SK-N-SH treated with all-trans-retinoic acid at 6 μM for 48 hours (cell line): ENCODE results near the gene ACER1.

ENCODE experiments used
- ATAC-seq: fragments of 200-7000 bp; cut with Tn5 transposase; 3 replicates; pipeline ENCODE4 v1.9.1; 2020; ENCODE audit warnings: mild to moderate bottlenecking, moderate library complexity
- BACH2 ChIP-seq: fragments of 250-450 bp; sonication (Bioruptor Pico); IDR thresholded peaks from 2 replicates; pipeline ENCODE4 v1.9.0; 2021; ENCODE audit warnings: mild to moderate bottlenecking, borderline replicate concordance
- CSDC2 ChIP-seq: fragments of 250-450 bp; sonication (Bioruptor Pico); IDR thresholded peaks from 2 replicates; pipeline ENCODE4 v1.5.0; 2020; ENCODE audit warnings: mild to moderate bottlenecking, moderate library complexity
- CSRNP3 ChIP-seq: fragments of 250-450 bp; sonication (Bioruptor Pico); IDR thresholded peaks from 2 replicates; pipeline ENCODE4 v1.5.1; 2021; ENCODE audit warnings: mild to moderate bottlenecking, moderate library complexity
- ESRRG ChIP-seq: fragments of 250-450 bp; sonication (Bioruptor Pico); IDR thresholded peaks from 2 replicates; pipeline ENCODE4 v1.6.1; 2021; ENCODE audit warnings: mild to moderate bottlenecking
- OSR1 ChIP-seq: fragments of 250-450 bp; sonication (Bioruptor Pico); IDR thresholded peaks from 2 replicates; pipeline ENCODE4 v1.8.0; 2022; ENCODE audit warnings: moderate library complexity, mild to moderate bottlenecking, inconsistent platforms
- POU6F1 ChIP-seq: fragments of 250-450 bp; sonication (Bioruptor Pico); IDR thresholded peaks from 2 replicates; pipeline ENCODE4 v1.8.0; 2021; ENCODE audit warnings: low read depth, mild to moderate bottlenecking, moderate library complexity, borderline replicate concordance
- PPARA ChIP-seq: fragments of 250-450 bp; sonication (Bioruptor Pico); IDR thresholded peaks from 2 replicates; pipeline ENCODE4 v1.5.0; 2020; ENCODE audit warnings: mild to moderate bottlenecking, borderline replicate concordance
- RARB ChIP-seq: fragments of 250-450 bp; sonication (Bioruptor Pico); IDR thresholded peaks from 2 replicates; pipeline ENCODE4 v1.8.0; 2021; ENCODE audit warnings: mild to moderate bottlenecking, moderate library complexity
- SNAI2 ChIP-seq: fragments of 250-450 bp; sonication (Bioruptor Pico); IDR thresholded peaks from 2 replicates; pipeline ENCODE4 v1.5.0; 2020; ENCODE audit warnings: mild to moderate bottlenecking, moderate library complexity
- TCF4 ChIP-seq: fragments of 250-450 bp; sonication (Bioruptor Pico); IDR thresholded peaks from 2 replicates; pipeline ENCODE4 v1.8.0; 2021; ENCODE audit warnings: mild to moderate bottlenecking, moderate library complexity, borderline replicate concordance
- TOX ChIP-seq: fragments of 250-450 bp; sonication (Bioruptor Pico); IDR thresholded peaks from 2 replicates; pipeline ENCODE4 v1.8.0; 2021; ENCODE audit warnings: mild to moderate bottlenecking, moderate library complexity, borderline replicate concordance
- ZC3H10 ChIP-seq: fragments of 250-450 bp; sonication (Bioruptor Pico); IDR thresholded peaks from 2 replicates; pipeline ENCODE4 v1.5.1; 2021; ENCODE audit warnings: mild to moderate bottlenecking, moderate library complexity
- ZFP3 ChIP-seq: fragments of 250-450 bp; sonication (Bioruptor Pico); IDR thresholded peaks from 2 replicates; pipeline ENCODE4 v1.5.0; 2020; ENCODE audit warnings: mild to moderate bottlenecking, moderate library complexity
- ZFP30 ChIP-seq: fragments of 450-650 bp; formaldehyde crosslinking; IDR thresholded peaks from 2 replicates; pipeline ENCODE4 v1.5.0; 2022; ENCODE audit warnings: mild to moderate bottlenecking, moderate library complexity
- ZNF70 ChIP-seq: fragments of 450-650 bp; formaldehyde crosslinking; IDR thresholded peaks from 2 replicates; pipeline ENCODE4 v1.5.0; 2020; ENCODE audit warnings: mild to moderate bottlenecking, moderate library complexity
- ZNF8 ChIP-seq: fragments of 450-650 bp; formaldehyde crosslinking; IDR thresholded peaks from 2 replicates; pipeline ENCODE4 v1.5.0; 2020; ENCODE audit warnings: mild to moderate bottlenecking, moderate library complexity
- TF ChIP-seq, protein P1 (sequence below): fragments of 250-450 bp; sonication (Bioruptor Pico); IDR thresholded peaks from 2 replicates; pipeline ENCODE4 v1.5.0; 2020; ENCODE audit warnings: mild to moderate bottlenecking, moderate library complexity
- TF ChIP-seq, protein P2 (sequence below): fragments of 250-450 bp; sonication (Bioruptor Pico); IDR thresholded peaks from 2 replicates; pipeline ENCODE4 v1.8.0; 2020; ENCODE audit warnings: mild to moderate bottlenecking, moderate library complexity, borderline replicate concordance
- TF ChIP-seq, protein P3 (sequence below): fragments of 250-450 bp; sonication (Bioruptor Pico); IDR thresholded peaks from 2 replicates; pipeline ENCODE4 v1.5.1; 2020; ENCODE audit warnings: low read depth, mild to moderate bottlenecking, moderate library complexity

ACER1 gene

DNA sequence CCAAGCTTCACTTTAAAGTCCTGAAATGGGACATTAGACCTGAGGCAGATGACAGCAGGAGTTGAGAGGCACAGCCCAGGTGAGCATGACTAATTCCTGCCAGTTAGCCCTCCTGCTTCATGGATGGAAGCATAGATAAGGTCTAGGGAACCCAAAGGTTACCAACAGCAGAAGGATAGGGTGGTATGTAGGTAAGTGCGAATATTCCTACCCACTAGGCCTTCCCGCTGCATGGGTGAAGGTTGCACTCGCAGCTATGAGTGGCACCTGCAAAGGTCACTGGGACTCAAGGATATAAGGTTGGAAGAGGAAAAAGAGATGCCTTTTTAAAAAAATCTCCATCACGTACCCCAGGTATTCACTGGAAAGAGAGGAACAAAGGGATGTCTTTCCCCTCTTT is 41.4 kb downstream of the ACER1 start:
- TF ChIP-seq POU6F1 (CRISPR knock-in tag) (no peak), ZFP30 (no peak), TCF4 (CRISPR knock-in tag) (no peak), ZFP3 (CRISPR knock-in tag) (no peak), CSRNP3 (no peak), TOX (no peak), ESRRG (no peak), BACH2 (CRISPR knock-in tag) (no peak), ZC3H10 (CRISPR knock-in tag) (no peak), ZNF8 (CRISPR knock-in tag) (no peak), ZNF70 (CRISPR knock-in tag) (no peak), SNAI2 (CRISPR knock-in tag) (no peak), RARB (CRISPR knock-in tag) (no peak)
- TF ChIP-seq, protein P1, sequence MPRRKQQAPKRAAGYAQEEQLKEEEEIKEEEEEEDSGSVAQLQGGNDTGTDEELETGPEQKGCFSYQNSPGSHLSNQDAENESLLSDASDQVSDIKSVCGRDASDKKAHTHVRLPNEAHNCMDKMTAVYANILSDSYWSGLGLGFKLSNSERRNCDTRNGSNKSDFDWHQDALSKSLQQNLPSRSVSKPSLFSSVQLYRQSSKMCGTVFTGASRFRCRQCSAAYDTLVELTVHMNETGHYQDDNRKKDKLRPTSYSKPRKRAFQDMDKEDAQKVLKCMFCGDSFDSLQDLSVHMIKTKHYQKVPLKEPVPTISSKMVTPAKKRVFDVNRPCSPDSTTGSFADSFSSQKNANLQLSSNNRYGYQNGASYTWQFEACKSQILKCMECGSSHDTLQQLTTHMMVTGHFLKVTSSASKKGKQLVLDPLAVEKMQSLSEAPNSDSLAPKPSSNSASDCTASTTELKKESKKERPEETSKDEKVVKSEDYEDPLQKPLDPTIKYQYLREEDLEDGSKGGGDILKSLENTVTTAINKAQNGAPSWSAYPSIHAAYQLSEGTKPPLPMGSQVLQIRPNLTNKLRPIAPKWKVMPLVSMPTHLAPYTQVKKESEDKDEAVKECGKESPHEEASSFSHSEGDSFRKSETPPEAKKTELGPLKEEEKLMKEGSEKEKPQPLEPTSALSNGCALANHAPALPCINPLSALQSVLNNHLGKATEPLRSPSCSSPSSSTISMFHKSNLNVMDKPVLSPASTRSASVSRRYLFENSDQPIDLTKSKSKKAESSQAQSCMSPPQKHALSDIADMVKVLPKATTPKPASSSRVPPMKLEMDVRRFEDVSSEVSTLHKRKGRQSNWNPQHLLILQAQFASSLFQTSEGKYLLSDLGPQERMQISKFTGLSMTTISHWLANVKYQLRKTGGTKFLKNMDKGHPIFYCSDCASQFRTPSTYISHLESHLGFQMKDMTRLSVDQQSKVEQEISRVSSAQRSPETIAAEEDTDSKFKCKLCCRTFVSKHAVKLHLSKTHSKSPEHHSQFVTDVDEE (CRISPR knock-in tag): no peak
- TF ChIP-seq, protein P2, sequence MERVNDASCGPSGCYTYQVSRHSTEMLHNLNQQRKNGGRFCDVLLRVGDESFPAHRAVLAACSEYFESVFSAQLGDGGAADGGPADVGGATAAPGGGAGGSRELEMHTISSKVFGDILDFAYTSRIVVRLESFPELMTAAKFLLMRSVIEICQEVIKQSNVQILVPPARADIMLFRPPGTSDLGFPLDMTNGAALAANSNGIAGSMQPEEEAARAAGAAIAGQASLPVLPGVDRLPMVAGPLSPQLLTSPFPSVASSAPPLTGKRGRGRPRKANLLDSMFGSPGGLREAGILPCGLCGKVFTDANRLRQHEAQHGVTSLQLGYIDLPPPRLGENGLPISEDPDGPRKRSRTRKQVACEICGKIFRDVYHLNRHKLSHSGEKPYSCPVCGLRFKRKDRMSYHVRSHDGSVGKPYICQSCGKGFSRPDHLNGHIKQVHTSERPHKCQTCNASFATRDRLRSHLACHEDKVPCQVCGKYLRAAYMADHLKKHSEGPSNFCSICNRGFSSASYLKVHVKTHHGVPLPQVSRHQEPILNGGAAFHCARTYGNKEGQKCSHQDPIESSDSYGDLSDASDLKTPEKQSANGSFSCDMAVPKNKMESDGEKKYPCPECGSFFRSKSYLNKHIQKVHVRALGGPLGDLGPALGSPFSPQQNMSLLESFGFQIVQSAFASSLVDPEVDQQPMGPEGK (CRISPR knock-in tag): no peak
- TF ChIP-seq, protein P3, sequence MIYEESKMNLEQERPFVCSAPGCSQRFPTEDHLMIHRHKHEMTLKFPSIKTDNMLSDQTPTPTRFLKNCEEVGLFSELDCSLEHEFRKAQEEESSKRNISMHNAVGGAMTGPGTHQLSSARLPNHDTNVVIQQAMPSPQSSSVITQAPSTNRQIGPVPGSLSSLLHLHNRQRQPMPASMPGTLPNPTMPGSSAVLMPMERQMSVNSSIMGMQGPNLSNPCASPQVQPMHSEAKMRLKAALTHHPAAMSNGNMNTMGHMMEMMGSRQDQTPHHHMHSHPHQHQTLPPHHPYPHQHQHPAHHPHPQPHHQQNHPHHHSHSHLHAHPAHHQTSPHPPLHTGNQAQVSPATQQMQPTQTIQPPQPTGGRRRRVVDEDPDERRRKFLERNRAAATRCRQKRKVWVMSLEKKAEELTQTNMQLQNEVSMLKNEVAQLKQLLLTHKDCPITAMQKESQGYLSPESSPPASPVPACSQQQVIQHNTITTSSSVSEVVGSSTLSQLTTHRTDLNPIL (CRISPR knock-in tag): no peak
- TF ChIP-seq, all 23 proteins: peak for 0
- ATAC-seq: no peak

- no peak for ATAC-seq
- TF ChIP-seq ZNF8 (CRISPR knock-in tag): no peak
- no peak for TF ChIP-seq PPARA (CRISPR knock-in tag)
- TF ChIP-seq, protein P3 (CRISPR knock-in tag): no peak
- no peak for TF ChIP-seq SNAI2 (CRISPR knock-in tag)
Observed at GRCh38 chr19:6288737-6289136, 44.7 kb downstream of the ACER1 start.

GRCh38 chr19:6287269-6287885 is 46.0 kb downstream of the ACER1 start:
- no peak for ATAC-seq
- TF ChIP-seq OSR1 (no peak), RARB (CRISPR knock-in tag) (no peak), PPARA (CRISPR knock-in tag) (no peak), CSDC2 (CRISPR knock-in tag) (no peak)
